Skin epidermis (tissue), 12 donors: ENCODE results near the gene TNFAIP8.

Source experiments
- H3K27ac ChIP-seq, 21 experiments: fragments of 200-600 bp; sonication (generic) in 11 of 21; one replicate each; pipeline ENCODE4 v1.5.0; 2020; ENCODE audit warnings: mild to moderate bottlenecking in 3 of 21, inconsistent platforms in 2 of 21, moderate library complexity in 2 of 21
- H3K4me3 ChIP-seq, 7 experiments: fragments of 200-600 bp; sonication (generic) in 2 of 7; one replicate each; pipeline ENCODE4 v1.5.0; 2020; ENCODE audit warnings: inconsistent platforms in 2 of 7, mild to moderate bottlenecking in 2 of 7, moderate library complexity in 1 of 7

TNFAIP8 gene

GRCh38 chr5:119385536-119386128, 29.8 kb downstream of the TNFAIP8 start:
- H3K27ac ChIP-seq = peak overlapping the region in 3 of 21 experiments; percentile 17 to 57 (median 51)

GRCh38 chr5:119386596-119387344, 31.0 kb downstream of the TNFAIP8 start:
- Histone ChIP-seq H3K4me3 (no peak overlapping the region), H3K27ac (peak overlapping the region in 10 of 21 experiments; percentile 15 to 68 (median 31))

More at GRCh38 chr5:119385536-119386128, 29.8 kb downstream of the TNFAIP8 start:
- H3K4me3 ChIP-seq = no peak overlapping the region

GRCh38 chr5:119387945-119388618, 32.3 kb downstream of the TNFAIP8 start:
- Histone ChIP-seq H3K27ac (peak overlapping the region in 9 of 21 experiments; percentile 3 to 73 (median 43)), H3K4me3 (no peak overlapping the region)

GRCh38 chr5:119388619-119389190, 32.9 kb downstream of the TNFAIP8 start:
- Histone ChIP-seq H3K4me3 (no peak overlapping the region), H3K27ac (peak overlapping the region in 13 of 21 experiments; percentile 3 to 73 (median 47))

- no peak overlapping the region for H3K4me3 ChIP-seq
- H3K27ac ChIP-seq = peak overlapping the region in 16 of 21 experiments; percentile 3 to 73 (median 44)
Observed at GRCh38 chr5:119389288-119390030, 33.6 kb downstream of the TNFAIP8 start.

GRCh38 chr5:119390404-119390803, 34.6 kb downstream of the TNFAIP8 start:
- Histone ChIP-seq H3K27ac (peak overlapping the region in 5 of 21 experiments; percentile 3 to 73 (median 57)), H3K4me3 (no peak overlapping the region)

GRCh38 chr5:119393201-119393691, 37.4 kb downstream of the TNFAIP8 start:
- Histone ChIP-seq H3K27ac (peak overlapping the region in 1 of 21 experiments; percentile 32), H3K4me3 (no peak overlapping the region)

GRCh38 chr5:119393746-119394145, 37.9 kb downstream of the TNFAIP8 start:
- Histone ChIP-seq H3K27ac (peak overlapping the region in 1 of 21 experiments; percentile 32), H3K4me3 (no peak overlapping the region)

- Histone ChIP-seq H3K4me3 (no peak overlapping the region), H3K27ac (no peak overlapping the region)
Observed at GRCh38 chr5:119395080-119395836, 39.4 kb downstream of the TNFAIP8 start.

- Histone ChIP-seq H3K4me3 (no peak overlapping the region), H3K27ac (peak overlapping the region in 2 of 21 experiments; percentile 9 to 59)
Observed at GRCh38 chr5:119396030-119396664, 40.3 kb downstream of the TNFAIP8 start.

GRCh38 chr5:119397518-119398380, 41.9 kb downstream of the TNFAIP8 start:
- peak overlapping the region in 15 of 21 experiments; percentile 6 to 69 (median 38) for H3K27ac ChIP-seq
- no peak overlapping the region for H3K4me3 ChIP-seq

GRCh38 chr5:119398727-119399466, 43.1 kb downstream of the TNFAIP8 start:
- Histone ChIP-seq H3K4me3 (no peak overlapping the region), H3K27ac (peak overlapping the region in 12 of 21 experiments; percentile 10 to 65 (median 40))

- H3K4me3 ChIP-seq = no peak overlapping the region
Observed at GRCh38 chr5:119400245-119400644, 44.4 kb downstream of the TNFAIP8 start.

GRCh38 chr5:119402081-119402480, 46.3 kb downstream of the TNFAIP8 start:
- no peak overlapping the region for H3K4me3 ChIP-seq
- H3K27ac ChIP-seq = no peak overlapping the region

More at GRCh38 chr5:119400245-119400644, 44.4 kb downstream of the TNFAIP8 start:
- H3K27ac ChIP-seq = peak overlapping the region in 5 of 21 experiments; percentile 15 to 50 (median 46)

GRCh38 chr5:119402555-119402954, 46.7 kb downstream of the TNFAIP8 start:
- H3K27ac ChIP-seq = no peak overlapping the region
- H3K4me3 ChIP-seq = no peak overlapping the region

GRCh38 chr5:119404033-119404432, 48.2 kb downstream of the TNFAIP8 start:
- Histone ChIP-seq H3K27ac (no peak overlapping the region), H3K4me3 (no peak overlapping the region)
